ENCODE data around the gene TSSK3.
A peak's percentile ranks its signal among the peaks of the same experiment; 100 is the strongest.
"Not testable (repeated sequence)": the region's sequence is repeated elsewhere in the genome, so short reads cannot be mapped to it uniquely, and the experiment has no call there.

The TSSK3 gene

GRCh38 chr1:32339363-32339978, 22.9 kb upstream of the TSSK3 start:
- DNase-seq = peak; percentile 56

GRCh38 chr1:32341186-32341757, 21.1 kb upstream of the TSSK3 start:
- DNase-seq = no peak

- no peak for DNase-seq
Measured at GRCh38 chr1:32341971-32342370, 20.4 kb upstream of the TSSK3 start.

- no peak for DNase-seq
Measured at GRCh38 chr1:32342704-32343103, 19.6 kb upstream of the TSSK3 start.

GRCh38 chr1:32345289-32345827, 17.0 kb upstream of the TSSK3 start:
- DNase-seq = no peak

- no peak for DNase-seq
Measured at GRCh38 chr1:32346532-32347157, 15.7 kb upstream of the TSSK3 start.

- DNase-seq = no peak
Measured at GRCh38 chr1:32349211-32349708, 13.1 kb upstream of the TSSK3 start.

GRCh38 chr1:32350785-32351398, 11.4 kb upstream of the TSSK3 start:
- peak; percentile 83 for DNase-seq

GRCh38 chr1:32351399-32352238, 10.7 kb upstream of the TSSK3 start:
- DNase-seq = peak; percentile 91

- DNase-seq = no peak
Measured at GRCh38 chr1:32352239-32352745, 10.0 kb upstream of the TSSK3 start.

- DNase-seq = no peak
Measured at GRCh38 chr1:32352831-32353383, 9.4 kb upstream of the TSSK3 start.

GRCh38 chr1:32353431-32353830, 8.9 kb upstream of the TSSK3 start:
- DNase-seq = no peak

- no peak for DNase-seq
Measured at GRCh38 chr1:32353886-32354570, 8.3 kb upstream of the TSSK3 start.

- DNase-seq = not testable (repeated sequence)
Measured at GRCh38 chr1:32355778-32356177, 6.6 kb upstream of the TSSK3 start.

GRCh38 chr1:32356478-32356877, 5.9 kb upstream of the TSSK3 start:
- DNase-seq = no peak

GRCh38 chr1:32357614-32358013, 4.7 kb upstream of the TSSK3 start:
- DNase-seq = no peak

GRCh38 chr1:32358435-32358834, 3.9 kb upstream of the TSSK3 start:
- DNase-seq = no peak

- no peak for DNase-seq
Measured at GRCh38 chr1:32361308-32361673, 1.0 kb upstream of the TSSK3 start.

- DNase-seq = peak; percentile 58
Measured at GRCh38 chr1:32361674-32362473, 465 bp upstream of the TSSK3 start.

- no peak for DNase-seq
Measured at GRCh38 chr1:32363713-32364112, 1.4 kb downstream of the TSSK3 start.

- DNase-seq = no peak
Measured at GRCh38 chr1:32364836-32365235, 2.5 kb downstream of the TSSK3 start.

Measured in stimulated activated CD4-positive, alpha-beta T cell treated with anti-CD3 and anti-CD28 coated beads, Interleukin-4, amount 100 ng/mL, for 1 hour (primary cell).